ENCODE data around the gene CASP2.

Gene CASP2

GRCh38 chr7:143304938-143305337, 16.8 kb downstream of the CASP2 start:
- Histone ChIP-seq H3K27me3 (ENCODE audit: control insufficient read depth in 2 of 2, insufficient read depth in 2 of 2, low read length in 2 of 2) (no peaks in the 10 kb centered on the region), H3K27ac (ENCODE audit: low read depth in 2 of 2, low read length in 2 of 2) (no peak overlapping the region), H3K9ac (ENCODE audit: low read depth in 1 of 2, low read length in 2 of 2) (no peak overlapping the region), H3K9me3 (ENCODE audit: control insufficient read depth in 2 of 2, low read length in 2 of 2) (no peaks in the 10 kb centered on the region), H3K4me3 (ENCODE audit: low read length in 2 of 2) (no peak overlapping the region), H3K36me3 (ENCODE audit: control insufficient read depth in 2 of 2, insufficient read depth in 2 of 2, low read length in 2 of 2) (peaks cover 56 to 71% of the 10 kb centered on the region in 2 donors), H3K4me1 (ENCODE audit: control insufficient read depth in 2 of 2, insufficient read depth in 2 of 2, low read length in 2 of 2) (peaks cover 0 to 9% of the 10 kb centered on the region in 2 donors)

DNA sequence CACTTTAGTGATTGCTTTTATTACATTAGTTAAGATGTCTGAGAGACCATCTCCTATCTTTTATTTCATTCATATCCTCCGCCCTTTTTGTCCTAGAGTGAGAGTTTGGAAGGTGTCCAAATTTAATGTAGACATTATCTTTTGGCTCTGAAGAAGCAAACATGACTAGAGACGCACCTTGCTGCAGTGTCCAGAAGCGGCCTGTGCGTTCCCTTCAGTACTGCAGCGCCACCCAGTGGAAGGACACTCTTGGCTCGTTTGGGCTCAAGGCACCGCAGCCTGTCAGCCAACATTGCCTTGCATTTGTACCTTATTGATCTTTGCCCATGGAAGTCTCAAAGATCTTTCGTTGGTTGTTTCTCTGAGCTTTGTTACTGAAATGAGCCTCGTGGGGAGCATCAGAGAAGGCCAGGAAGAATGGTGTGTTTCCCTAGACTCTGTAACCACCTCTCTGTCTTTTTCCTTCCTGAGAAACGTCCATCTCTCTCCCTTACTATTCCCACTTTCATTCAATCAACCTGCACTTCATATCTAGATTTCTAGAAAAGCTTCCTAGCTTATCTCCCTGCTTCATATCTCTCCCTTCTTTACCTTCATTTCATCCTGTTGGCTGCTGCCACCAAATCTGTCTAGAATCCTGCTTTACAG, 17.4 kb downstream of the CASP2 start:
- H3K27me3 ChIP-seq (ENCODE audit: control insufficient read depth in 2 of 2, insufficient read depth in 2 of 2, low read length in 2 of 2) = no peaks in the 10 kb centered on the region
- peaks cover 0 to 6% of the 10 kb centered on the region in 2 donors for H3K4me1 ChIP-seq (ENCODE audit: control insufficient read depth in 2 of 2, insufficient read depth in 2 of 2, low read length in 2 of 2)
- H3K9ac ChIP-seq (ENCODE audit: low read depth in 1 of 2, low read length in 2 of 2) = no peak overlapping the region
- no peak overlapping the region for H3K4me3 ChIP-seq (ENCODE audit: low read length in 2 of 2)
- H3K36me3 ChIP-seq (ENCODE audit: control insufficient read depth in 2 of 2, insufficient read depth in 2 of 2, low read length in 2 of 2) = peaks cover 51 to 65% of the 10 kb centered on the region in 2 donors
- H3K27ac ChIP-seq (ENCODE audit: low read depth in 2 of 2, low read length in 2 of 2) = no peak overlapping the region
- H3K9me3 ChIP-seq (ENCODE audit: control insufficient read depth in 2 of 2, low read length in 2 of 2) = no peaks in the 10 kb centered on the region

- Histone ChIP-seq H3K4me1 (ENCODE audit: control insufficient read depth in 2 of 2, insufficient read depth in 2 of 2, low read length in 2 of 2) (no peaks in the 10 kb centered on the region), H3K9ac (ENCODE audit: low read depth in 1 of 2, low read length in 2 of 2) (no peak overlapping the region), H3K27ac (ENCODE audit: low read depth in 2 of 2, low read length in 2 of 2) (no peak overlapping the region)
Measured at GRCh38 chr7:143308632-143309031, 20.5 kb downstream of the CASP2 start.

DNA sequence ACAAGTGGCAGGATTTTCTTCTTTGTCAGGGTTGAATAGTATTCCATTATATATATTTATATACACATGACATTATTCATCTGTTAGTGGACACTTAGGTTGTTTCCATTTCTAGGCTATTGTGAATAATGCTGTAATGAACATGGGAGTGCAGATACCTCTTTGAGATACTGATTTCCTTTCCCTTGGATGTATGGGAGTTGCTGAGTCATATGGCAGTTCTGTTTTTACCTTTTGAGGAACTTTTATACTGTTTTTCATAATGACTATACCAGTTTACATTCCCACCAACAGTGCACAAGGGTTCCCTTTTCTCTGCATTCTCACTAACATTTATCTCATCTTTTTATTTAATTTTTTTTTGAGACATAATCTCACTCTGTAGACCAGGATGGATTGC, 26.0 kb downstream of the CASP2 start:
- Histone ChIP-seq H3K36me3 (ENCODE audit: control insufficient read depth in 2 of 2, insufficient read depth in 2 of 2, low read length in 2 of 2) (no peaks in the 10 kb centered on the region), H3K27ac (ENCODE audit: low read depth in 2 of 2, low read length in 2 of 2) (no peak overlapping the region), H3K9me3 (ENCODE audit: control insufficient read depth in 2 of 2, low read length in 2 of 2) (no peaks in the 10 kb centered on the region), H3K9ac (ENCODE audit: low read depth in 1 of 2, low read length in 2 of 2) (no peak overlapping the region), H3K27me3 (ENCODE audit: control insufficient read depth in 2 of 2, insufficient read depth in 2 of 2, low read length in 2 of 2) (no peaks in the 10 kb centered on the region), H3K4me3 (ENCODE audit: low read length in 2 of 2) (no peak overlapping the region), H3K4me1 (ENCODE audit: control insufficient read depth in 2 of 2, insufficient read depth in 2 of 2, low read length in 2 of 2) (no peaks in the 10 kb centered on the region)

More at GRCh38 chr7:143308632-143309031, 20.5 kb downstream of the CASP2 start:
- Histone ChIP-seq H3K4me3 (ENCODE audit: low read length in 2 of 2) (no peak overlapping the region), H3K36me3 (ENCODE audit: control insufficient read depth in 2 of 2, insufficient read depth in 2 of 2, low read length in 2 of 2) (peaks cover 29 to 40% of the 10 kb centered on the region in 2 donors), H3K9me3 (ENCODE audit: control insufficient read depth in 2 of 2, low read length in 2 of 2) (no peaks in the 10 kb centered on the region), H3K27me3 (ENCODE audit: control insufficient read depth in 2 of 2, insufficient read depth in 2 of 2, low read length in 2 of 2) (no peaks in the 10 kb centered on the region)

DNA sequence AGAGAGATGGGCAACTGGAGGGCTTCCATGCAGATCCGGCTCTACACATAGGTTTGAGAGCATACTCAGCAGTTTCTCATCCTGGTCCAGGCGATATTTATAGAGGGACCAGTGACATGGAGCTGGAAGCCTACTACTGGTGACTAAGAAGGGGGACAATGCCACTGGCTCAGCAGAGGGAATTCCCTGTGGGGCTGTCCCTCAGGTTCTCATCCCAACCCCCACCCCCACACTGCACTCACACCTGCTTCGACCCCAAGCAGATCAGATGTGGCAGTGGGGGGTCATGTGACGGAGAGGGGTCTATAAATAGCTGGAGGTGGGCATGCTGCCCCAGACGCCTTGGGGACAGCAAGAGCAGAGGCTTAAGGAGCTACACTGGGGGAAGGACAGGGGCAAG, 27.6 kb downstream of the CASP2 start, which contains the start of gene CLCN1:
Gene CLCN1, plus strand, starts transcription at position 336 of the 400 bp plus-strand sequence. CDS start 102 bp downstream, outside the sequence.
- no peaks in the 10 kb centered on the region for H3K9me3 ChIP-seq (ENCODE audit: control insufficient read depth in 2 of 2, low read length in 2 of 2)
- H3K4me3 ChIP-seq (ENCODE audit: low read length in 2 of 2) = no peak within 1 kb of the TSS
- H3K27me3 ChIP-seq (ENCODE audit: control insufficient read depth in 2 of 2, insufficient read depth in 2 of 2, low read length in 2 of 2) = no peaks in the 10 kb centered on the region
- H3K36me3 ChIP-seq (ENCODE audit: control insufficient read depth in 2 of 2, insufficient read depth in 2 of 2, low read length in 2 of 2) = no peaks in the 10 kb centered on the region
- H3K27ac ChIP-seq (ENCODE audit: low read depth in 2 of 2, low read length in 2 of 2) = no peak within 1 kb of the TSS
- H3K4me1 ChIP-seq (ENCODE audit: control insufficient read depth in 2 of 2, insufficient read depth in 2 of 2, low read length in 2 of 2) = peaks cover 0 to 3% of the 10 kb centered on the region in 2 donors
- H3K9ac ChIP-seq (ENCODE audit: low read depth in 1 of 2, low read length in 2 of 2) = no peak within 1 kb of the TSS

DNA sequence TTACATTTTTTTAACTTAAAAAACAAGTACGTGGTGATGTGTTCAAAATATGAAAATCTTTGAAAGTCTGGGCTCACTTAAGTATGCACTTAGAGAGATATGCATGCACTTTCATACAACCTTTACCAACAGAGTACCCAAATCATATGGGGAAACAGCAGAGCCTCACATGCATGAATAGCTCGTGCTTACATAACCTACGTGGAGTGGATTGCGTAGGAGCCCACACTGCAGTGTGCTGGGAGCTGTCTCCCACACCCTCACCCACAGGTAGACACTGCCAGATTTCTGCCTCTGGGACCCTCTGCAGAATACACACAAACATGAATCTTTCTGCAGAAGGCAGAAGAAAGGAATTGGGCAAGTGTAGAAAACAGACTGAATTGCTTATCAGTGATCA, 28.3 kb downstream of the CASP2 start:
- Histone ChIP-seq H3K4me1 (ENCODE audit: control insufficient read depth in 2 of 2, insufficient read depth in 2 of 2, low read length in 2 of 2) (peaks cover 0 to 7% of the 10 kb centered on the region in 2 donors), H3K9me3 (ENCODE audit: control insufficient read depth in 2 of 2, low read length in 2 of 2) (no peaks in the 10 kb centered on the region), H3K36me3 (ENCODE audit: control insufficient read depth in 2 of 2, insufficient read depth in 2 of 2, low read length in 2 of 2) (no peaks in the 10 kb centered on the region), H3K4me3 (ENCODE audit: low read length in 2 of 2) (no peak overlapping the region), H3K27ac (ENCODE audit: low read depth in 2 of 2, low read length in 2 of 2) (no peak overlapping the region), H3K27me3 (ENCODE audit: control insufficient read depth in 2 of 2, insufficient read depth in 2 of 2, low read length in 2 of 2) (no peaks in the 10 kb centered on the region), H3K9ac (ENCODE audit: low read depth in 1 of 2, low read length in 2 of 2) (no peak overlapping the region)

DNA sequence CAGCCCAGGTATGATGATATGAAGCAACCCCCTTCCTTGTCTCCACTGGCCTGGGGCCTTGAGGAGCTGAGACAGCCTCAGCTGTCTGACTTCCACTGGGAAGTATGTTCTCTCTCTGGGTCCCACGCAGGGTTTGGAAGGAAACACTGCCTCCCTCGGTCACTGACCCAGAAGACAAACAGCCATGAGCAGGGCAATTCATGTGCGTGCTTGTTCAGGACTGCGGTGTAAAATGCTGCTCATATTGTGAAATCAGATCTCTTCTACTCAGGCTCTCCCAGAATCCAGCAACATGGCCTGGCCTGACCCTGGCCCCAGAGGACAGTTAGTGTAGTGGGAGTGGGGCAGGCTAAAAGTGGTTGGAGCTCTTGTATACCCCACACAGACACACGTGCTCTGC, 30.5 kb downstream of the CASP2 start:
- Histone ChIP-seq H3K9ac (ENCODE audit: low read depth in 1 of 2, low read length in 2 of 2) (no peak overlapping the region), H3K36me3 (ENCODE audit: control insufficient read depth in 2 of 2, insufficient read depth in 2 of 2, low read length in 2 of 2) (no peaks in the 10 kb centered on the region), H3K27me3 (ENCODE audit: control insufficient read depth in 2 of 2, insufficient read depth in 2 of 2, low read length in 2 of 2) (no peaks in the 10 kb centered on the region), H3K9me3 (ENCODE audit: control insufficient read depth in 2 of 2, low read length in 2 of 2) (no peaks in the 10 kb centered on the region), H3K4me1 (ENCODE audit: control insufficient read depth in 2 of 2, insufficient read depth in 2 of 2, low read length in 2 of 2) (peaks cover 0 to 7% of the 10 kb centered on the region in 2 donors), H3K27ac (ENCODE audit: low read depth in 2 of 2, low read length in 2 of 2) (peak overlapping the region in 1 of 2 donors; percentile 38), H3K4me3 (ENCODE audit: low read length in 2 of 2) (no peak overlapping the region)

DNA sequence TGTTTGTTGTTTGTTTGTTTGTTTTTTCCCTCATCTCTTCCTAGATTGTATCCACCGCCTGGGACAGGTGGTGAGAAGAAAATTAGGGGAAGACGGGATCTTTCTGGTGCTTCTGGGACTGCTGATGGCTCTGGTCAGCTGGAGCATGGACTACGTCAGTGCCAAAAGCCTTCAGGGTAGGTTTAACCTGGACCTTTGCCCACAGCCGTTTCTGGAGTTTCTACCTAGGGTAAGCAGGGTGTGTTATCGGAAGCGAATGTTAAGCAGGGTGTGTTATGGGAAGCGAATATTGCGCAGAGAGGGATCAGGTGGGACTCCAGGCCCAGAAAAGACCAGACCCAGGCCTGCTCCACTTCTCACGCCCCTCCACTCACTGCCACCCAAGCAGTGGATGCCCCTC, 32.5 kb downstream of the CASP2 start:
- Histone ChIP-seq H3K4me1 (ENCODE audit: control insufficient read depth in 2 of 2, insufficient read depth in 2 of 2, low read length in 2 of 2) (peaks cover 0 to 7% of the 10 kb centered on the region in 2 donors), H3K27me3 (ENCODE audit: control insufficient read depth in 2 of 2, insufficient read depth in 2 of 2, low read length in 2 of 2) (no peaks in the 10 kb centered on the region), H3K9ac (ENCODE audit: low read depth in 1 of 2, low read length in 2 of 2) (no peak overlapping the region), H3K9me3 (ENCODE audit: control insufficient read depth in 2 of 2, low read length in 2 of 2) (no peaks in the 10 kb centered on the region), H3K4me3 (ENCODE audit: low read length in 2 of 2) (no peak overlapping the region), H3K27ac (ENCODE audit: low read depth in 2 of 2, low read length in 2 of 2) (no peak overlapping the region), H3K36me3 (ENCODE audit: control insufficient read depth in 2 of 2, insufficient read depth in 2 of 2, low read length in 2 of 2) (no peaks in the 10 kb centered on the region)

DNA sequence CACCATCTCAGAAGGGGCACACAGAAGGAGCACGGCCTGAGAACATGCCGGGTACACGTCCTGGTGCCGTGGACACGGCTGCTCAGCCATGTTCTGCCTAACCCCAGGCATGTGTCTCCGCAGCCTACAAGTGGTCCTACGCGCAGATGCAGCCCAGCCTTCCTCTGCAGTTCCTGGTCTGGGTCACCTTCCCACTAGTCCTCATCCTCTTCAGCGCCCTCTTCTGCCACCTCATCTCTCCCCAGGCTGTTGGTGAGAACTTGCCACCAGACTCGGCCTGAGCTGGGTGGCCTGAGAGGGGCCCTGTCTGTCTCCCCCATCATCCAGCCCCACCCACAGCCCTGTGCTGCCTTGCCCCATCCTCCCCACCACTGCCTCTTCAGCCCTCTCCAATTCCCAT, 33.1 kb downstream of the CASP2 start:
- Histone ChIP-seq H3K27ac (ENCODE audit: low read depth in 2 of 2, low read length in 2 of 2) (no peak overlapping the region), H3K4me3 (ENCODE audit: low read length in 2 of 2) (no peak overlapping the region), H3K27me3 (ENCODE audit: control insufficient read depth in 2 of 2, insufficient read depth in 2 of 2, low read length in 2 of 2) (no peaks in the 10 kb centered on the region), H3K9ac (ENCODE audit: low read depth in 1 of 2, low read length in 2 of 2) (no peak overlapping the region), H3K4me1 (ENCODE audit: control insufficient read depth in 2 of 2, insufficient read depth in 2 of 2, low read length in 2 of 2) (peaks cover 0 to 7% of the 10 kb centered on the region in 2 donors), H3K9me3 (ENCODE audit: control insufficient read depth in 2 of 2, low read length in 2 of 2) (no peaks in the 10 kb centered on the region), H3K36me3 (ENCODE audit: control insufficient read depth in 2 of 2, insufficient read depth in 2 of 2, low read length in 2 of 2) (no peaks in the 10 kb centered on the region)

- Histone ChIP-seq H3K9ac (ENCODE audit: low read depth in 1 of 2, low read length in 2 of 2) (no peak overlapping the region), H3K36me3 (ENCODE audit: control insufficient read depth in 2 of 2, insufficient read depth in 2 of 2, low read length in 2 of 2) (no peaks in the 10 kb centered on the region), H3K27me3 (ENCODE audit: control insufficient read depth in 2 of 2, insufficient read depth in 2 of 2, low read length in 2 of 2) (no peaks in the 10 kb centered on the region), H3K9me3 (ENCODE audit: control insufficient read depth in 2 of 2, low read length in 2 of 2) (no peaks in the 10 kb centered on the region), H3K4me1 (ENCODE audit: control insufficient read depth in 2 of 2, insufficient read depth in 2 of 2, low read length in 2 of 2) (peaks cover 0 to 7% of the 10 kb centered on the region in 2 donors), H3K4me3 (ENCODE audit: low read length in 2 of 2) (no peak overlapping the region), H3K27ac (ENCODE audit: low read depth in 2 of 2, low read length in 2 of 2) (no peak overlapping the region)
Measured at GRCh38 chr7:143321734-143322133, 33.6 kb downstream of the CASP2 start.

Data from mucosa of rectum (tissue), 2 donors.